Nephron progenitor cell (in vitro differentiated cells): ENCODE measurements around the gene ZBTB45.

Source experiments
- DNase-seq: peaks from one replicate; pipeline ENCODE4 v3.0.0; 2021
- H3K27ac Mint-ChIP-seq: 2 replicates; pipeline ENCODE4 v1.8.0; 2021; ENCODE audit warnings: mild to moderate bottlenecking, moderate library complexity, mixed read lengths
- H3K27me3 Mint-ChIP-seq: 2 replicates; pipeline ENCODE4 v1.8.0; 2021; ENCODE audit warnings: mild to moderate bottlenecking, low read depth, mixed read lengths; ENCODE audit not compliant: poor library complexity
- H3K36me3 Mint-ChIP-seq: 2 replicates; pipeline ENCODE4 v1.8.0; 2021; ENCODE audit warnings: low read depth, mixed read lengths
- H3K4me1 Mint-ChIP-seq: 2 replicates; pipeline ENCODE4 v1.8.0; 2021; ENCODE audit warnings: mixed read lengths
- H3K4me3 Mint-ChIP-seq: 2 replicates; pipeline ENCODE4 v1.8.0; 2021; ENCODE audit warnings: mild to moderate bottlenecking, moderate library complexity, mixed read lengths
- H3K9me3 Mint-ChIP-seq: 2 replicates; pipeline ENCODE4 v1.8.0; 2021; ENCODE audit warnings: mild to moderate bottlenecking, moderate library complexity, mixed read lengths
- TF ChIP-seq, protein P1 (sequence below): fragments of 200-600 bp; sonication (generic); IDR thresholded peaks from 2 replicates; pipeline ENCODE4 v1.5.0; 2021; ENCODE audit warnings: antibody characterized with exemption

ZBTB45 gene

DNA sequence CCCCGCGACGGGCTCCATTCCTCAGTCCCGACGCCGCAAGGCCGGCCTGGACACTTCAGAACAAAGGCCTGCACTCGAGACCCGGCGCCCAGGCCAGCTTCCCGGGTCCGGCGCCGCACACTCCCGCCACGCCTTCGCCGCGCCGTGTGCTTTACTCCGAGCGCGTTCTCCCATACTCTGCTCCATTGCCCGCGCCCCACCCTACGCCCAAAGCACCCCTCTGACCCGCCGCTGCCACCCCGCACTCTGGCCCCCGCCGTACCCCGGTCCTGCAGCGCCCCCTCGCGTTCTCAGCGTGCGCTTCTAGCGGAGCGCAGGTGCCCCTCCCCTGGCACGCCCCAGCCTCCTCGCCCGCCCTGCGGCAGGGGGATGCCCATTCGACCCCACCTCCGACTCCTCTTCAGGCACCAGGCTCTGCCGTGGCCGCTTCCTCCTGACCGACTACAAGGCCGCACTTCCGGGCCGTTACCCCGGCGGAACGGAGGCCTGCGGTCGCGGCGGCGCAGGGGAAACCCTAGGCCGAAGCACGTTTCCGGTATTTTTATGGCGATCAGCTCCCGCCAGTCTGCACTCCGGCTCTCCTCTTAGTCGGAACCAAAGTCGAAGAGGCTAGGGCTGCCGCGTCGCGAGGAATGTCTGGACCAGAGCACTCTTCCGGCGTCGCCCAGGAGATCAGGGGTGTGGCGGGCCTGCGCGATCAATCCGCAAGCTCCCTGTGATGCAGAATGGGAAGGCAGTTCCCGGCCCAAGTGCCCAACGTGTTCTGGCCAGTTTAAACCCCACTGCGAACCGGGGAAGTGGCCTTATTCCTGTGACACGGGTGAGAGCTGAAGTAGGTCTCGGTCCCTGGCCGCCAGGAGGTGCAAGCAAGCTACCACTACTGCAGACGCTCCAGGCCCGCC, at the start of gene ZBTB45:
TSS of gene ZBTB45 (minus strand) at position 456 of the 902 bp plus-strand sequence. CDS start 2,137 bp downstream, outside the sequence.
- Mint-ChIP-seq H3K27ac (peak within 1 kb of the TSS; percentile 99), H3K9me3 (no peaks in the 10 kb centered on the region), H3K27me3 (no peaks in the 10 kb centered on the region), H3K4me1 (peaks cover 50% of the 10 kb centered on the region), H3K4me3 (peak within 1 kb of the TSS; percentile 90), H3K36me3 (peaks cover 7% of the 10 kb centered on the region)
- TF ChIP-seq, protein P1, sequence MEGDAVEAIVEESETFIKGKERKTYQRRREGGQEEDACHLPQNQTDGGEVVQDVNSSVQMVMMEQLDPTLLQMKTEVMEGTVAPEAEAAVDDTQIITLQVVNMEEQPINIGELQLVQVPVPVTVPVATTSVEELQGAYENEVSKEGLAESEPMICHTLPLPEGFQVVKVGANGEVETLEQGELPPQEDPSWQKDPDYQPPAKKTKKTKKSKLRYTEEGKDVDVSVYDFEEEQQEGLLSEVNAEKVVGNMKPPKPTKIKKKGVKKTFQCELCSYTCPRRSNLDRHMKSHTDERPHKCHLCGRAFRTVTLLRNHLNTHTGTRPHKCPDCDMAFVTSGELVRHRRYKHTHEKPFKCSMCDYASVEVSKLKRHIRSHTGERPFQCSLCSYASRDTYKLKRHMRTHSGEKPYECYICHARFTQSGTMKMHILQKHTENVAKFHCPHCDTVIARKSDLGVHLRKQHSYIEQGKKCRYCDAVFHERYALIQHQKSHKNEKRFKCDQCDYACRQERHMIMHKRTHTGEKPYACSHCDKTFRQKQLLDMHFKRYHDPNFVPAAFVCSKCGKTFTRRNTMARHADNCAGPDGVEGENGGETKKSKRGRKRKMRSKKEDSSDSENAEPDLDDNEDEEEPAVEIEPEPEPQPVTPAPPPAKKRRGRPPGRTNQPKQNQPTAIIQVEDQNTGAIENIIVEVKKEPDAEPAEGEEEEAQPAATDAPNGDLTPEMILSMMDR, result peak; percentile 44
- DNase-seq, result peak; percentile 92

DNA sequence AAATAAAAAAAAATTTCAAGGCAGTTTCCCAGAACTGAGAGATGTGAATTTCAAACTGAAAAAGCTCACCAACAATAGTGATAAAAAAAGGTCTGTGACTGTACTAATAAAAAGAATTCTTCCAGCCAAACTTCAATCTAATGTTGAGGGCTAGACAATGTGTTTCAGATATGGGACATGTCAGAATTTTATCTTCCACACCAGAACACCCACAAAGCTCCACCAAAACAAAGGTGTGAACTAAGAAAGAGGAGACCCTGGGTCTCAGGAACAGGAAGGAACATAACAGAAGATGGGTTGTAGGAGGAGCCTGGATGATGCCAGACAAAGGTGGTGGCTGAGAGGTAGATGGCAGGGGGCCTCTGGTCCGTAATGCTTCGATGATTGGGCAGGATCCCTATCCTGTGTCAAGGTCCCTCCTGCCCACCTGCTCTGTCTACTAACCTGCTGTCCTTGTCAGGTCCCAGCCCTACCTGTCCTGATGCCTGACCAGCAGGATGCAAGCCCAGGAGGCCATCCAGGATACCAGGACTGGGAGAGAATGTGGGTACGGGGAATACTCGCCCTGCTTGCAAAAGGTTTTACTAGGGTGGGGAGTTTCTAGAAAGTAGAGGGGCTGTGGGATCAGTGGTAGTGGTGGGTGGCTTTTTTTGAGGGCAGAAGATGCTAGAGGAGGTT, 49.0 kb upstream of the ZBTB45 start:
- Mint-ChIP-seq H3K4me1 (peaks cover 25% of the 10 kb centered on the region), H3K36me3 (peaks cover 27% of the 10 kb centered on the region), H3K27me3 (peaks cover 7% of the 10 kb centered on the region), H3K9me3 (no peaks in the 10 kb centered on the region), H3K4me3 (no peak overlapping the region), H3K27ac (peak overlapping the region; percentile 17)
- no peak for DNase-seq
- TF ChIP-seq, protein P1, result no peak

DNA sequence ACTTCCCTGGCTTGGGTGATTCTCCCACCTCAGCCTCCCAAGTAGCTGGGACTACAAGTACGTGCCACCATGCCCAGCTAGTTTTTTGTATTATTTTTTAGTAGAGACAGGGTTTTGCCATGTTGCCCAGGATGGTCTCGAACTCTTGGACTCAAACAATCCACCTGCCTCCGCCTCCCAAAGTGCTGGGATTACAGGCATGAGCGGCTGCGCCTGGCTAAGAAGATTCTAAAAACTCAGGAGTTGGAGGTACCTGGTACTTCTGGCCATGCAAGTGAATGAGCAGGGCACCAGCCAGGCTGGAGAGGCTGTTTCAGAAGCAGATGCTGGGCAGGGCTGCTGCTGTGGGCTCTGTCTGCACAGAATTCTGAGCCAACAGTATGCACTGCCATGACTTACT, 47.4 kb upstream of the ZBTB45 start:
- H3K9me3 Mint-ChIP-seq, result no peaks in the 10 kb centered on the region
- peaks cover 2% of the 10 kb centered on the region for H3K27me3 Mint-ChIP-seq
- no peak overlapping the region for H3K27ac Mint-ChIP-seq
- no peak for DNase-seq
- TF ChIP-seq, protein P1, result no peak
- no peak overlapping the region for H3K4me3 Mint-ChIP-seq
- peaks cover 27% of the 10 kb centered on the region for H3K36me3 Mint-ChIP-seq
- peaks cover 18% of the 10 kb centered on the region for H3K4me1 Mint-ChIP-seq

DNA sequence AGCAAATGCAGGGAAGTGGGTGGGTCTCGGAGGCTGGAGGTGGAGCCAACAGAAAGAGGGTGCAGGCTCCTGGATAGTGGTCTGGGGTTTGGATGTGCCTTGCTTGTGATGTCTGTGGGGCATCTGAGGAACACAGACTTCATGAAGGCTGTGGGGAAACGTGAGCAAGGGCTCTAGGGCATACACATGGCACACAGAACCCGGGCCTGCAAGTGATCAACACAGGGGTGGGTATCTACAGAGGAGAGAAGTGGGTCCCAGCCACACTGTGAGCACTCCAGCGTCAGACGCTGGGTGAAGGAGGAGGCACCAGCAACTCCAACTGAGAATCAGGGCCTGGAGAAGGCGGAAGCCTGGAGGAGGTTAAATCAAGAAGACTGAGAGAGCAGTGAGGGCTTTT, 44.2 kb upstream of the ZBTB45 start:
- Mint-ChIP-seq H3K36me3 (peaks cover 22% of the 10 kb centered on the region), H3K27ac (peak overlapping the region; percentile 98), H3K4me1 (peaks cover 35% of the 10 kb centered on the region), H3K4me3 (no peak overlapping the region), H3K27me3 (peaks cover 2% of the 10 kb centered on the region), H3K9me3 (no peaks in the 10 kb centered on the region)
- TF ChIP-seq, protein P1, result no peak
- no peak for DNase-seq

DNA sequence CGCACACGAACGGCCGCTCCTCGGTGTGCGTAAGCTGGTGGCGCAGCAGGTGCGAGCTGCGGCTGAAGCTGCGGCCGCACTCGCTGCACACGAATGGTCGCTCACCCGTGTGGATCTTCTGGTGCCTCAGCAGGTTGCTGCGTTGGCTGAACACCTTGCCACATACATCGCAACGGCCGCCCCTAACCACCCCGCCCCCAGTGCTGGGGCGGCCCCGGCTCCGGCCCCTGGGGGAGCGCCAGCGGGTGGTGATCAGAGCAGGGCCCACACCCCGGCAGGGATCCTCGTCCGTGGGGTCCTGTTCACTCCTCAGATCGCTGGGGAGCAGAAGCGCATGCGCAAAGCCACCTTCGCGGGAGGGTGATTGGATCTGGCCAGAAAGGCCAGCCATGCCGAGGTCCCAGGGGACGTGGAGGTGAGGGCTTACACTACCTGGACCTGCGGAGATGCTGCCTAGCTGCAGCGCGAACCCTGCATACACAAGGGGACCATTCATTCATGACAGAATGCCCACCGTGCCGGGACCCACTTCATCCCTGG, 43.5 kb upstream of the ZBTB45 start:
- H3K27ac Mint-ChIP-seq, result peak overlapping the region; percentile 98

More for the DNA sequence above, 43.5 kb upstream of the ZBTB45 start:
- DNase-seq, result no peak
- peaks cover 16% of the 10 kb centered on the region for H3K36me3 Mint-ChIP-seq
- H3K27me3 Mint-ChIP-seq, result peaks cover 2% of the 10 kb centered on the region
- no peaks in the 10 kb centered on the region for H3K9me3 Mint-ChIP-seq
- TF ChIP-seq, protein P1, result no peak
- peaks cover 35% of the 10 kb centered on the region for H3K4me1 Mint-ChIP-seq
- H3K4me3 Mint-ChIP-seq, result no peak overlapping the region
